Ishikawa (cell line): ENCODE measurements around the gene EXOC4.

Source experiments
- EP300 ChIP-seq: IDR thresholded peaks from 2 replicates; pipeline ENCODE4 v1.6.1; 2012; ENCODE audit warnings: borderline replicate concordance
- TCF12 ChIP-seq: IDR thresholded peaks from 2 replicates; pipeline ENCODE4 v1.6.1; 2012; ENCODE audit warnings: low read depth
- YY1 ChIP-seq: IDR thresholded peaks from 2 replicates; pipeline ENCODE4 v1.6.1; 2012; ENCODE audit warnings: low read depth
- TF ChIP-seq, protein P1 (sequence below): IDR thresholded peaks from 2 replicates; pipeline ENCODE4 v1.6.1; 2012; ENCODE audit warnings: low read depth, mild to moderate bottlenecking
- TF ChIP-seq, protein P2 (sequence below): IDR thresholded peaks from 2 replicates; pipeline ENCODE4 v1.6.1; 2012

DNA sequence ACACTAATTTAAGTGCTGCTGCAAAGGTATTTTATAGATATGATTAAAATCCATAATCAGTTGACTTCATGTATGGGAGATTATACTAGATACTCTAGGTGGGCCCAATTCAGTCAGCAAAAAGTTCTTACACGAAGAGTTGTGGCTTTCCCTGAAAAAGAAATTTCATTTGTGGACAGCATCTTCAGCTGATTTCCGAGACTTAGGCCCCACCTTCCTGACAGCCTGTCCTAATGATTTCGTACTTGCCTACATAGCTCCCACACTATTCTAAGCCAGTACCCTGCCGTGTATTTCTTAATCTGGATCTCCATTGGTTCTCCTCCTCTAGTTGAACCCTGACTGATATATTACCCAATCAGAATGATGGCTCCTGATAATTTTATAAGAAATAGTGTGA is 297.9 kb downstream of the EXOC4 start:
- TF ChIP-seq, protein P1, sequence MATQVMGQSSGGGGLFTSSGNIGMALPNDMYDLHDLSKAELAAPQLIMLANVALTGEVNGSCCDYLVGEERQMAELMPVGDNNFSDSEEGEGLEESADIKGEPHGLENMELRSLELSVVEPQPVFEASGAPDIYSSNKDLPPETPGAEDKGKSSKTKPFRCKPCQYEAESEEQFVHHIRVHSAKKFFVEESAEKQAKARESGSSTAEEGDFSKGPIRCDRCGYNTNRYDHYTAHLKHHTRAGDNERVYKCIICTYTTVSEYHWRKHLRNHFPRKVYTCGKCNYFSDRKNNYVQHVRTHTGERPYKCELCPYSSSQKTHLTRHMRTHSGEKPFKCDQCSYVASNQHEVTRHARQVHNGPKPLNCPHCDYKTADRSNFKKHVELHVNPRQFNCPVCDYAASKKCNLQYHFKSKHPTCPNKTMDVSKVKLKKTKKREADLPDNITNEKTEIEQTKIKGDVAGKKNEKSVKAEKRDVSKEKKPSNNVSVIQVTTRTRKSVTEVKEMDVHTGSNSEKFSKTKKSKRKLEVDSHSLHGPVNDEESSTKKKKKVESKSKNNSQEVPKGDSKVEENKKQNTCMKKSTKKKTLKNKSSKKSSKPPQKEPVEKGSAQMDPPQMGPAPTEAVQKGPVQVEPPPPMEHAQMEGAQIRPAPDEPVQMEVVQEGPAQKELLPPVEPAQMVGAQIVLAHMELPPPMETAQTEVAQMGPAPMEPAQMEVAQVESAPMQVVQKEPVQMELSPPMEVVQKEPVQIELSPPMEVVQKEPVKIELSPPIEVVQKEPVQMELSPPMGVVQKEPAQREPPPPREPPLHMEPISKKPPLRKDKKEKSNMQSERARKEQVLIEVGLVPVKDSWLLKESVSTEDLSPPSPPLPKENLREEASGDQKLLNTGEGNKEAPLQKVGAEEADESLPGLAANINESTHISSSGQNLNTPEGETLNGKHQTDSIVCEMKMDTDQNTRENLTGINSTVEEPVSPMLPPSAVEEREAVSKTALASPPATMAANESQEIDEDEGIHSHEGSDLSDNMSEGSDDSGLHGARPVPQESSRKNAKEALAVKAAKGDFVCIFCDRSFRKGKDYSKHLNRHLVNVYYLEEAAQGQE, result no peak
- TF ChIP-seq YY1, result no peak
- no peak for TF ChIP-seq TCF12
- TF ChIP-seq EP300, result no peak
- TF ChIP-seq, protein P2, sequence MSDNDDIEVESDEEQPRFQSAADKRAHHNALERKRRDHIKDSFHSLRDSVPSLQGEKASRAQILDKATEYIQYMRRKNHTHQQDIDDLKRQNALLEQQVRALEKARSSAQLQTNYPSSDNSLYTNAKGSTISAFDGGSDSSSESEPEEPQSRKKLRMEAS, result no peak
